WTC11 (cell line): ENCODE results near the gene PIK3CB. TPM values are rescaled to one million over a fixed set of nuclear protein-coding genes. Genes with fewer than 3 reads are reported as not detected.
A peak's percentile ranks its signal among the peaks of the same experiment; 100 is the strongest.

Experiments used
- ATAC-seq: fragments of 200-7000 bp; cut with Tn5 transposase; 2 replicates; pipeline ENCODE4 v1.10.0; 2021; ENCODE audit warnings: mild to moderate bottlenecking, moderate library complexity
- CTCF ChIA-PET: fragments of 300-600 bp; sonication (Branson Sonifier 250); formaldehyde crosslinking; loops from one replicate; lab custom pipeline; 2021; ENCODE audit warnings: antibody characterized with exemption; lab: Charles Lee
- POLR2A ChIA-PET: fragments of 350-600 bp; sonication (Branson Sonifier 250); formaldehyde crosslinking; loops from one replicate; lab custom pipeline; 2021; ENCODE audit warnings: antibody characterized with exemption; lab: Charles Lee
- DNase-seq: peaks from one replicate; pipeline ENCODE4 v3.0.0; 2021; ENCODE audit warnings: low spot score
- H3K27ac Mint-ChIP-seq: 2 replicates; pipeline ENCODE4 v1.8.0; 2021; ENCODE audit warnings: mixed read lengths
- H3K27me3 Mint-ChIP-seq: 2 replicates; pipeline ENCODE4 v1.8.0; 2021; ENCODE audit warnings: low read depth, mild to moderate bottlenecking, moderate library complexity, mixed read lengths
- H3K36me3 Mint-ChIP-seq: 2 replicates; pipeline ENCODE4 v1.8.0; 2021; ENCODE audit warnings: mixed read lengths
- H3K4me1 Mint-ChIP-seq: 2 replicates; pipeline ENCODE4 v1.8.0; 2022; ENCODE audit warnings: mixed read lengths
- H3K4me3 Mint-ChIP-seq: 2 replicates; pipeline ENCODE4 v1.8.0; 2021; ENCODE audit warnings: mild to moderate bottlenecking, moderate library complexity, mixed read lengths
- H3K9me3 Mint-ChIP-seq: 2 replicates; pipeline ENCODE4 v1.8.0; 2021; ENCODE audit warnings: mixed read lengths
- CBFB ChIP-seq: sonication (generic); formaldehyde crosslinking; IDR thresholded peaks from 2 replicates; pipeline ENCODE4 v1.8.1; 2022; ENCODE audit warnings: mild to moderate bottlenecking, low read depth, missing genetic modification reagents
- E2F1 ChIP-seq: sonication (generic); formaldehyde crosslinking; IDR thresholded peaks from 2 replicates; pipeline ENCODE4 v1.8.0; 2022; ENCODE audit warnings: mild to moderate bottlenecking, missing genetic modification reagents
- E2F4 ChIP-seq: sonication (generic); formaldehyde crosslinking; IDR thresholded peaks from 2 replicates; pipeline ENCODE4 v1.8.1; 2022; ENCODE audit warnings: low read depth, mild to moderate bottlenecking, moderate library complexity, missing genetic modification reagents, borderline replicate concordance
- E2F5 ChIP-seq: sonication (generic); formaldehyde crosslinking; IDR thresholded peaks from 2 replicates; pipeline ENCODE4 v1.8.1; 2022; ENCODE audit warnings: mild to moderate bottlenecking, moderate library complexity, missing genetic modification reagents
- ESRRA ChIP-seq: sonication (generic); formaldehyde crosslinking; IDR thresholded peaks from 2 replicates; pipeline ENCODE4 v1.8.1; 2022; ENCODE audit warnings: mild to moderate bottlenecking, missing genetic modification reagents, borderline replicate concordance
- FOXP4 ChIP-seq: sonication (generic); formaldehyde crosslinking; IDR thresholded peaks from 2 replicates; pipeline ENCODE4 v1.8.0; 2022; ENCODE audit warnings: mild to moderate bottlenecking, missing genetic modification reagents
- PRRX2 ChIP-seq: fragments of 250-450 bp; sonication (Bioruptor Pico); IDR thresholded peaks from 2 replicates; pipeline ENCODE4 v1.8.0; 2021; ENCODE audit warnings: mild to moderate bottlenecking
- SOX15 ChIP-seq: fragments of 250-450 bp; sonication (Bioruptor Pico); IDR thresholded peaks from 2 replicates; pipeline ENCODE4 v1.9.0; 2021; ENCODE audit warnings: mild to moderate bottlenecking
- ZNF425 ChIP-seq: fragments of 250-450 bp; sonication (Bioruptor Pico); conservative IDR thresholded peaks from 2 replicates; pipeline ENCODE4 v1.9.0; 2021; ENCODE audit warnings: mild to moderate bottlenecking
- ZNF532 ChIP-seq: fragments of 250-450 bp; sonication (Bioruptor Pico); IDR thresholded peaks from 2 replicates; pipeline ENCODE4 v1.9.0; 2021; ENCODE audit warnings: mild to moderate bottlenecking, borderline replicate concordance
- ZSCAN18 ChIP-seq: fragments of 250-450 bp; sonication (Bioruptor Pico); IDR thresholded peaks from 2 replicates; pipeline ENCODE4 v2.1.2; 2022; ENCODE audit warnings: mild to moderate bottlenecking, moderate library complexity
- total RNA-seq: library from RNA; stranded (reverse); gene quantifications from 3 replicates; pipeline ENCODE4 v1.2.3, GENCODE V29; 2021

The PIK3CB gene
- total RNA-seq, 1 experiment from 2014 or later = 36.0 TPM

GRCh38 chr3:138797508-138798038, 37.2 kb downstream of the PIK3CB start:
- Mint-ChIP-seq H3K4me3 (no peak overlapping the region), H3K4me1 (peaks cover 8% of the 10 kb centered on the region; the same call in 1 of the 2 replicates), H3K27ac (peak overlapping the region; percentile 32), H3K36me3 (peaks cover 19% of the 10 kb centered on the region), H3K27me3 (no peaks in the 10 kb centered on the region), H3K9me3 (no peaks in the 10 kb centered on the region)
- POLR2A ChIA-PET = no interaction called here
- CTCF ChIA-PET = interaction anchor here (1.2 to 3.8 kb wide), 2 partner anchors 118 to 138 kb away, joined by 3 to 20 read pairs; no protein-coding TSS in a partner anchor
- TF ChIP-seq PRRX2 (CRISPR knock-in tag) (no peak), FOXP4 (CRISPR knock-in tag) (no peak), CBFB (no peak)
- TF ChIP-seq, all 79 proteins: peak for 0
- ATAC-seq (no peak), DNase-seq (no peak)

- peaks cover 8% of the 10 kb centered on the region; the same call in 1 of the 2 replicates for H3K4me1 Mint-ChIP-seq
- H3K27me3 Mint-ChIP-seq = no peaks in the 10 kb centered on the region
- H3K4me3 Mint-ChIP-seq = no peak overlapping the region
- no peak for DNase-seq
- ATAC-seq = peak; percentile 79
- ChIA-PET POLR2A (no interaction called here), CTCF (interaction anchor here (3.8 kb wide), 1 partner anchor 119 kb away, joined by 20 read pairs; no protein-coding TSS in a partner anchor)
- H3K9me3 Mint-ChIP-seq = no peaks in the 10 kb centered on the region
- H3K27ac Mint-ChIP-seq = peak overlapping the region; percentile 35; the same call in 1 of the 2 replicates
- H3K36me3 Mint-ChIP-seq = peaks cover 19% of the 10 kb centered on the region
- TF ChIP-seq ZNF425 (CRISPR knock-in tag) (no peak), E2F1 (no peak), CBFB (no peak), E2F5 (CRISPR knock-in tag) (no peak), E2F4 (CRISPR knock-in tag) (no peak)
Observed at GRCh38 chr3:138796761-138797160, 38.0 kb downstream of the PIK3CB start.

GRCh38 chr3:138786788-138787271, 47.9 kb downstream of the PIK3CB start:
- Mint-ChIP-seq H3K4me1 (peaks cover 9% of the 10 kb centered on the region), H3K4me3 (no peak overlapping the region), H3K27me3 (no peaks in the 10 kb centered on the region), H3K9me3 (no peaks in the 10 kb centered on the region), H3K36me3 (peaks cover 21% of the 10 kb centered on the region), H3K27ac (no peak overlapping the region)
- ChIA-PET CTCF (interaction anchor here (1.2 kb wide), 1 partner anchor 129 kb away, joined by 5 read pairs; no protein-coding TSS in a partner anchor), POLR2A (interaction anchor here (0.6 kb wide), 1 partner anchor 212 kb away, joined by 3 read pairs; no protein-coding TSS in a partner anchor)
- DNase-seq (no peak), ATAC-seq (no peak)
- no peak for TF ChIP-seq ZSCAN18 (CRISPR knock-in tag)
- TF ChIP-seq ZNF532 = no peak
- no peak for TF ChIP-seq SOX15
- no peak for TF ChIP-seq ESRRA
